Measurements from ENCODE around the gene SDHAF4.

DNA sequence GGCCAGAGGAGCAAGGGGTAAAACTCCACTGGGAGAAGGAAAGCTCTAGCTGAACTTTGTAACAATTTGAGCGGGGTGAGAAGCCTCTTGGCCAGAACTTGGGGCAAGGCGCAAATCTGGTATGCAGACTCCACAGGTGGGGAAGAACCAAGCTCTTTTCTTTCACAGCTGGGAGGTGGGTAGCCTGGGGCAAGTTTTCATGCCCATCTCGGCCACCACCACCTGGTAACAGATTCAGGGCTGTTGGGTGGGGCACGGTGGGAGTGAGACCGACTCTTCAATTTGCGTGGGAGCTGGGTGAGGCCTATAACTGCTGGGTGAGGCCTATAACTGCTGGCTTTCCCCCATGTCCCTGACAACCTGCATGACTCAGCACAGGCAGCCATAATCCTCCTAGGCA is 37.5 kb downstream of the SDHAF4 start:
- TF ChIP-seq, protein P1, sequence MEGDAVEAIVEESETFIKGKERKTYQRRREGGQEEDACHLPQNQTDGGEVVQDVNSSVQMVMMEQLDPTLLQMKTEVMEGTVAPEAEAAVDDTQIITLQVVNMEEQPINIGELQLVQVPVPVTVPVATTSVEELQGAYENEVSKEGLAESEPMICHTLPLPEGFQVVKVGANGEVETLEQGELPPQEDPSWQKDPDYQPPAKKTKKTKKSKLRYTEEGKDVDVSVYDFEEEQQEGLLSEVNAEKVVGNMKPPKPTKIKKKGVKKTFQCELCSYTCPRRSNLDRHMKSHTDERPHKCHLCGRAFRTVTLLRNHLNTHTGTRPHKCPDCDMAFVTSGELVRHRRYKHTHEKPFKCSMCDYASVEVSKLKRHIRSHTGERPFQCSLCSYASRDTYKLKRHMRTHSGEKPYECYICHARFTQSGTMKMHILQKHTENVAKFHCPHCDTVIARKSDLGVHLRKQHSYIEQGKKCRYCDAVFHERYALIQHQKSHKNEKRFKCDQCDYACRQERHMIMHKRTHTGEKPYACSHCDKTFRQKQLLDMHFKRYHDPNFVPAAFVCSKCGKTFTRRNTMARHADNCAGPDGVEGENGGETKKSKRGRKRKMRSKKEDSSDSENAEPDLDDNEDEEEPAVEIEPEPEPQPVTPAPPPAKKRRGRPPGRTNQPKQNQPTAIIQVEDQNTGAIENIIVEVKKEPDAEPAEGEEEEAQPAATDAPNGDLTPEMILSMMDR (IDR thresholded peaks at IDR 0.05; ENCODE audit: insufficient read depth, low read length, poor library complexity, severe bottlenecking) = no peak
- no peak for TF ChIP-seq EZH2phosphoT487 (conservative IDR thresholded peaks at IDR 0.05; ENCODE audit: low read length)

All from SU-DHL-6 (cell line).